Nephron progenitor cell (in vitro differentiated cells): ENCODE results near the gene TPMT.
A peak's percentile ranks its signal among the peaks of the same experiment; 100 is the strongest.

Source experiments
- DNase-seq: peaks from one replicate; pipeline ENCODE4 v3.0.0; 2021
- H3K27ac Mint-ChIP-seq: 2 replicates; pipeline ENCODE4 v1.8.0; 2021; ENCODE audit warnings: mild to moderate bottlenecking, moderate library complexity, mixed read lengths
- H3K27me3 Mint-ChIP-seq: 2 replicates; pipeline ENCODE4 v1.8.0; 2021; ENCODE audit warnings: mild to moderate bottlenecking, low read depth, mixed read lengths; ENCODE audit not compliant: poor library complexity
- H3K36me3 Mint-ChIP-seq: 2 replicates; pipeline ENCODE4 v1.8.0; 2021; ENCODE audit warnings: low read depth, mixed read lengths
- H3K4me1 Mint-ChIP-seq: 2 replicates; pipeline ENCODE4 v1.8.0; 2021; ENCODE audit warnings: mixed read lengths
- H3K4me3 Mint-ChIP-seq: 2 replicates; pipeline ENCODE4 v1.8.0; 2021; ENCODE audit warnings: mild to moderate bottlenecking, moderate library complexity, mixed read lengths
- H3K9me3 Mint-ChIP-seq: 2 replicates; pipeline ENCODE4 v1.8.0; 2021; ENCODE audit warnings: mild to moderate bottlenecking, moderate library complexity, mixed read lengths
- CTCF ChIP-seq: fragments of 200-600 bp; sonication (generic); IDR thresholded peaks from 2 replicates; pipeline ENCODE4 v1.5.0; 2021; ENCODE audit warnings: antibody characterized with exemption

The TPMT gene

GRCh38 chr6:18162401-18162800 is 7.5 kb upstream of the TPMT start:
- Mint-ChIP-seq H3K9me3 (no peaks in the 10 kb centered on the region), H3K27ac (no peak overlapping the region)

GRCh38 chr6:18161431-18161830 is 6.6 kb upstream of the TPMT start:
- DNase-seq: no peak
- Mint-ChIP-seq H3K4me1 (no peaks in the 10 kb centered on the region), H3K27ac (no peak overlapping the region), H3K9me3 (no peaks in the 10 kb centered on the region), H3K36me3 (peaks cover 38% of the 10 kb centered on the region), H3K27me3 (no peaks in the 10 kb centered on the region), H3K4me3 (no peak overlapping the region)
- no peak for TF ChIP-seq CTCF

More at GRCh38 chr6:18162401-18162800, 7.5 kb upstream of the TPMT start:
- TF ChIP-seq CTCF: no peak
- no peak overlapping the region for H3K4me3 Mint-ChIP-seq
- H3K36me3 Mint-ChIP-seq: peaks cover 38% of the 10 kb centered on the region
- no peak for DNase-seq
- H3K27me3 Mint-ChIP-seq: no peaks in the 10 kb centered on the region
- no peaks in the 10 kb centered on the region for H3K4me1 Mint-ChIP-seq

GRCh38 chr6:18160911-18161310 is 6.0 kb upstream of the TPMT start:
- DNase-seq: no peak
- H3K9me3 Mint-ChIP-seq: no peaks in the 10 kb centered on the region
- no peak overlapping the region for H3K27ac Mint-ChIP-seq
- peaks cover 42% of the 10 kb centered on the region for H3K36me3 Mint-ChIP-seq
- H3K4me1 Mint-ChIP-seq: peaks cover 4% of the 10 kb centered on the region
- TF ChIP-seq CTCF: no peak
- no peaks in the 10 kb centered on the region for H3K27me3 Mint-ChIP-seq
- no peak overlapping the region for H3K4me3 Mint-ChIP-seq

- Mint-ChIP-seq H3K4me3 (peak overlapping the region; percentile 99), H3K4me1 (peaks cover 22% of the 10 kb centered on the region), H3K27me3 (peaks cover 8% of the 10 kb centered on the region), H3K9me3 (no peaks in the 10 kb centered on the region), H3K27ac (no peak overlapping the region), H3K36me3 (peaks cover 18% of the 10 kb centered on the region)
- DNase-seq: peak; percentile 36
- no peak for TF ChIP-seq CTCF
Measured at GRCh38 chr6:18155864-18156421, 1.1 kb upstream of the TPMT start.

GRCh38 chr6:18155150-18155863 is 430 bp upstream of the TPMT start, which contains the start of gene KDM1B:
KDM1B (plus strand) TSS chr6:18155422; CDS start chr6:18159896, 4,474 bp downstream.
- H3K36me3 Mint-ChIP-seq: peaks cover 16% of the 10 kb centered on the region
- H3K9me3 Mint-ChIP-seq: no peaks in the 10 kb centered on the region
- peaks cover 22% of the 10 kb centered on the region for H3K4me1 Mint-ChIP-seq
- peak within 1 kb of the TSS; percentile 99 for H3K27ac Mint-ChIP-seq
- DNase-seq: peak; percentile 98
- no peak for TF ChIP-seq CTCF
- H3K27me3 Mint-ChIP-seq: peaks cover 8% of the 10 kb centered on the region
- peak within 1 kb of the TSS; percentile 99 for H3K4me3 Mint-ChIP-seq

GRCh38 chr6:18153311-18153703 is 1.6 kb downstream of the TPMT start:
- Mint-ChIP-seq H3K27ac (no peak overlapping the region), H3K36me3 (peaks cover 11% of the 10 kb centered on the region), H3K4me3 (no peak overlapping the region), H3K27me3 (peaks cover 8% of the 10 kb centered on the region), H3K9me3 (no peaks in the 10 kb centered on the region), H3K4me1 (peaks cover 22% of the 10 kb centered on the region)
- no peak for TF ChIP-seq CTCF
- DNase-seq: no peak
